BLaER1 treated with 17β-estradiol and CSF1 and Interleukin-3, amounts not matched to agents 10 nM and 100 nM (cell line): ENCODE measurements around the gene LRRC25.

Experiments used
- H3K27ac ChIP-seq, 11 experiments: shearing (Covaris generic); formaldehyde crosslinking; 2 replicates each; pipeline ENCODE4 v1.8.1; 2022
- H3K27me3 ChIP-seq, 11 experiments: shearing (Covaris generic); formaldehyde crosslinking; 2 replicates each; pipeline ENCODE4 v1.8.1; 2022
- H3K36me3 ChIP-seq, 11 experiments: shearing (Covaris generic); formaldehyde crosslinking; 2 replicates each; pipeline ENCODE4 v1.8.1; 2022
- H3K4me1 ChIP-seq, 10 experiments: shearing (Covaris generic); formaldehyde crosslinking; 2 replicates each; pipeline ENCODE4 v1.8.1; 2022
- H3K4me2 ChIP-seq, 11 experiments: shearing (Covaris generic); formaldehyde crosslinking; 2 replicates each; pipeline ENCODE4 v1.8.1; 2022
- H3K4me3 ChIP-seq, 10 experiments: shearing (Covaris generic); formaldehyde crosslinking; 2 replicates each; pipeline ENCODE4 v1.8.1; 2022
- H3K9ac ChIP-seq, 11 experiments: shearing (Covaris generic); formaldehyde crosslinking; 2 replicates each; pipeline ENCODE4 v1.8.1; 2022
- H3K9me3 ChIP-seq, 11 experiments: shearing (Covaris generic); formaldehyde crosslinking; replicated peaks in 1 of 11; 2 replicates each; pipeline ENCODE4 v1.8.1; 2022
- H4K20me1 ChIP-seq, 11 experiments: shearing (Covaris generic); formaldehyde crosslinking; 2 replicates each; pipeline ENCODE4 v1.8.1; 2022
- Cebpa-rat ChIP-seq, 11 experiments: shearing (Covaris generic); IDR thresholded peaks; 2 replicates each; pipeline ENCODE4 v1.8.1; 2022

The LRRC25 gene

GRCh38 chr19:18428173-18428786 lies 30.9 kb upstream of the LRRC25 start:
- H3K4me1 ChIP-seq: peaks cover 92 to 99% (median 95%) of the 10 kb centered on the region in 10 experiments
- no peaks in the 10 kb centered on the region for H3K27me3 ChIP-seq
- H3K36me3 ChIP-seq: peaks cover 0 to 26% (median 6%) of the 10 kb centered on the region in 11 experiments; a peak in 11 of 22 replicates
- H3K9me3 ChIP-seq: no peaks in the 10 kb centered on the region
- TF ChIP-seq Cebpa-rat (IDR thresholded peaks at IDR 0.05): no peak
- peak overlapping the region in 10 of 11 experiments; percentile 22 to 79 (median 72); a peak in 19 of 22 replicates for H3K9ac ChIP-seq
- H3K27ac ChIP-seq: peak overlapping the region in 10 of 11 experiments; percentile 23 to 89 (median 81); a peak in 19 of 22 replicates
- H3K4me2 ChIP-seq: peak overlapping the region; percentile 78 to 98 (median 91)
- H4K20me1 ChIP-seq: peaks cover 42 to 78% (median 48%) of the 10 kb centered on the region in 11 experiments
- peak overlapping the region in 4 of 10 experiments; percentile 48 to 61 (median 52); a peak in 6 of 20 replicates for H3K4me3 ChIP-seq

- Histone ChIP-seq H3K4me1 (peaks cover 93 to 99% (median 95%) of the 10 kb centered on the region in 10 experiments), H3K4me3 (no peak overlapping the region), H4K20me1 (peaks cover 47 to 83% (median 54%) of the 10 kb centered on the region in 11 experiments), H3K9ac (peak overlapping the region in 7 of 11 experiments; percentile 11 to 67 (median 59); a peak in 7 of 22 replicates), H3K27me3 (no peaks in the 10 kb centered on the region), H3K9me3 (no peaks in the 10 kb centered on the region), H3K27ac (peak overlapping the region in 2 of 11 experiments; percentile 22 to 35; a peak in 4 of 22 replicates), H3K36me3 (peaks cover 0 to 32% (median 6%) of the 10 kb centered on the region in 11 experiments; a peak in 11 of 22 replicates), H3K4me2 (peak overlapping the region; percentile 85 to 98 (median 91); a peak in 21 of 22 replicates)
- TF ChIP-seq Cebpa-rat (IDR thresholded peaks at IDR 0.05): no peak
These were observed 30.3 kb upstream of the LRRC25 start for GRCh38 chr19:18427743-18428113.

- no peaks in the 10 kb centered on the region for H3K27me3 ChIP-seq
- TF ChIP-seq Cebpa-rat (IDR thresholded peaks at IDR 0.05): no peak
- H3K36me3 ChIP-seq: peaks cover 0 to 36% (median 6%) of the 10 kb centered on the region in 11 experiments; a peak in 11 of 22 replicates
- H4K20me1 ChIP-seq: peaks cover 52 to 87% (median 59%) of the 10 kb centered on the region in 11 experiments
- H3K9me3 ChIP-seq: no peaks in the 10 kb centered on the region
- H3K9ac ChIP-seq: peak overlapping the region in 10 of 11 experiments; percentile 11 to 67 (median 58); a peak in 11 of 22 replicates
- H3K27ac ChIP-seq: peak overlapping the region in 3 of 11 experiments; percentile 9 to 69 (median 35); a peak in 5 of 22 replicates
- H3K4me2 ChIP-seq: peak overlapping the region; percentile 85 to 98 (median 91)
- no peak overlapping the region; a peak in 1 of 20 replicates for H3K4me3 ChIP-seq
- peaks cover 93 to 99% (median 95%) of the 10 kb centered on the region in 10 experiments for H3K4me1 ChIP-seq
These were observed 29.8 kb upstream of the LRRC25 start for GRCh38 chr19:18427080-18427742.

GRCh38 chr19:18426416-18426767 lies 29.0 kb upstream of the LRRC25 start:
- H3K4me3 ChIP-seq: peak overlapping the region in 2 of 10 experiments; percentile 17 to 22; a peak in 3 of 20 replicates
- peaks cover 61 to 95% (median 67%) of the 10 kb centered on the region in 11 experiments for H4K20me1 ChIP-seq
- peak overlapping the region; percentile 85 to 98 (median 91) for H3K4me2 ChIP-seq
- no peaks in the 10 kb centered on the region for H3K9me3 ChIP-seq
- peak overlapping the region; percentile 36 to 67 (median 59); a peak in 21 of 22 replicates for H3K9ac ChIP-seq
- peaks cover 0 to 31% (median 4%) of the 10 kb centered on the region in 11 experiments; a peak in 10 of 22 replicates for H3K36me3 ChIP-seq
- no peaks in the 10 kb centered on the region for H3K27me3 ChIP-seq
- TF ChIP-seq Cebpa-rat (IDR thresholded peaks at IDR 0.05): no peak
- H3K27ac ChIP-seq: peak overlapping the region in 8 of 11 experiments; percentile 7 to 69 (median 46); a peak in 14 of 22 replicates
- H3K4me1 ChIP-seq: peaks cover 93 to 99% (median 95%) of the 10 kb centered on the region in 10 experiments

GRCh38 chr19:18425515-18426415 lies 28.3 kb upstream of the LRRC25 start:
- peaks cover 94 to 99% (median 97%) of the 10 kb centered on the region in 10 experiments for H3K4me1 ChIP-seq
- no peaks in the 10 kb centered on the region for H3K27me3 ChIP-seq
- peak overlapping the region in 8 of 11 experiments; percentile 7 to 69 (median 46); a peak in 15 of 22 replicates for H3K27ac ChIP-seq
- peaks cover 0 to 27% (median 2%) of the 10 kb centered on the region in 11 experiments; a peak in 10 of 22 replicates for H3K36me3 ChIP-seq
- H4K20me1 ChIP-seq: peaks cover 67 to 100% (median 73%) of the 10 kb centered on the region in 11 experiments
- TF ChIP-seq Cebpa-rat (IDR thresholded peaks at IDR 0.05): no peak
- peak overlapping the region in 2 of 10 experiments; percentile 17 to 22; a peak in 4 of 20 replicates for H3K4me3 ChIP-seq
- H3K9ac ChIP-seq: peak overlapping the region; percentile 36 to 67 (median 59); a peak in 21 of 22 replicates
- peak overlapping the region; percentile 85 to 98 (median 91) for H3K4me2 ChIP-seq
- no peaks in the 10 kb centered on the region for H3K9me3 ChIP-seq

- Histone ChIP-seq H3K4me3 (peak overlapping the region in 1 of 10 experiments; percentile 22; a peak in 1 of 20 replicates), H3K27ac (peak overlapping the region in 4 of 11 experiments; percentile 8 to 69 (median 58); a peak in 6 of 22 replicates), H3K27me3 (no peaks in the 10 kb centered on the region), H3K4me2 (peak overlapping the region; percentile 91 to 98 (median 96)), H3K9me3 (no peaks in the 10 kb centered on the region), H3K9ac (peak overlapping the region in 8 of 11 experiments; percentile 51 to 67 (median 62); a peak in 14 of 22 replicates), H4K20me1 (peaks cover 74 to 100% (median 81%) of the 10 kb centered on the region in 11 experiments), H3K36me3 (peaks cover 0 to 23% (median 0%) of the 10 kb centered on the region in 11 experiments; a peak in 7 of 22 replicates), H3K4me1 (peaks cover 94 to 99% (median 96%) of the 10 kb centered on the region in 10 experiments)
- no peak for TF ChIP-seq Cebpa-rat (IDR thresholded peaks at IDR 0.05)
These were observed 27.6 kb upstream of the LRRC25 start for GRCh38 chr19:18424890-18425514.

GRCh38 chr19:18424122-18424889 lies 26.9 kb upstream of the LRRC25 start:
- TF ChIP-seq Cebpa-rat (IDR thresholded peaks at IDR 0.05): no peak
- H3K27me3 ChIP-seq: no peaks in the 10 kb centered on the region
- H3K9me3 ChIP-seq: no peaks in the 10 kb centered on the region
- H3K27ac ChIP-seq: peak overlapping the region in 6 of 11 experiments; percentile 1 to 92 (median 28); a peak in 5 of 22 replicates
- peaks cover 74 to 93% (median 83%) of the 10 kb centered on the region in 11 experiments for H4K20me1 ChIP-seq
- peak overlapping the region in 2 of 10 experiments; percentile 25 to 38; a peak in 2 of 20 replicates for H3K4me3 ChIP-seq
- H3K9ac ChIP-seq: peak overlapping the region; percentile 46 to 95 (median 60); a peak in 21 of 22 replicates
- H3K36me3 ChIP-seq: peaks cover 0 to 23% (median 0%) of the 10 kb centered on the region in 11 experiments; a peak in 7 of 22 replicates
- peak overlapping the region; percentile 91 to 98 (median 95) for H3K4me2 ChIP-seq
- peaks cover 87 to 93% (median 89%) of the 10 kb centered on the region in 10 experiments for H3K4me1 ChIP-seq
